HG03565 (cell line): ENCODE data around the gene ERGIC3.

Experiments used
- ATAC-seq: cut with Tn5 transposase; IDR thresholded peaks from one replicate; pipeline ENCODE4 v1.9.1; 2021; ENCODE audit warnings: mild to moderate bottlenecking, moderate library complexity; ENCODE audit not compliant: unreplicated experiment

Gene ERGIC3

GRCh38 chr20:35541783-35542662, at the start of gene ERGIC3:
Gene ERGIC3 (plus strand): TSS chr20:35542078. CDS start chr20:35542098, 20 bp downstream.
- peak; percentile 63 for ATAC-seq

- no peak for ATAC-seq
Measured at GRCh38 chr20:35492352-35492751, 49.5 kb upstream of the ERGIC3 start.

GRCh38 chr20:35496481-35496880, 45.4 kb upstream of the ERGIC3 start:
- no peak for ATAC-seq

- ATAC-seq = no peak
Measured at GRCh38 chr20:35497320-35497719, 44.6 kb upstream of the ERGIC3 start.

- ATAC-seq = no peak
Measured at GRCh38 chr20:35497780-35498189, 44.1 kb upstream of the ERGIC3 start.

GRCh38 chr20:35499271-35499670, 42.6 kb upstream of the ERGIC3 start:
- ATAC-seq = no peak

- peak; percentile 60 for ATAC-seq
Measured at GRCh38 chr20:35502352-35502751, 39.5 kb upstream of the ERGIC3 start.

GRCh38 chr20:35503281-35503680, 38.6 kb upstream of the ERGIC3 start:
- ATAC-seq = no peak

- ATAC-seq = no peak
Measured at GRCh38 chr20:35503841-35504561, 37.9 kb upstream of the ERGIC3 start.

- ATAC-seq = no peak
Measured at GRCh38 chr20:35504751-35505150, 37.1 kb upstream of the ERGIC3 start.

- ATAC-seq = no peak
Measured at GRCh38 chr20:35506179-35506578, 35.7 kb upstream of the ERGIC3 start.

- ATAC-seq = no peak
Measured at GRCh38 chr20:35506872-35507638, 34.8 kb upstream of the ERGIC3 start.

GRCh38 chr20:35508493-35509218, 33.2 kb upstream of the ERGIC3 start:
- ATAC-seq = no peak

GRCh38 chr20:35510951-35511735, 30.7 kb upstream of the ERGIC3 start:
- no peak for ATAC-seq

- no peak for ATAC-seq
Measured at GRCh38 chr20:35511814-35512420, 30.0 kb upstream of the ERGIC3 start.

- ATAC-seq = no peak
Measured at GRCh38 chr20:35514371-35514932, 27.4 kb upstream of the ERGIC3 start.

GRCh38 chr20:35515341-35515740, 26.5 kb upstream of the ERGIC3 start:
- no peak for ATAC-seq

GRCh38 chr20:35515949-35516645, 25.8 kb upstream of the ERGIC3 start:
- ATAC-seq = no peak
